ENCODE data around the gene PPP6R3. TPM values are rescaled to one million over a fixed set of nuclear protein-coding genes. Genes with fewer than 3 reads are reported as not detected.

Gene PPP6R3
- total RNA-seq, 1 donor from 2014 or later: 115 TPM

DNA sequence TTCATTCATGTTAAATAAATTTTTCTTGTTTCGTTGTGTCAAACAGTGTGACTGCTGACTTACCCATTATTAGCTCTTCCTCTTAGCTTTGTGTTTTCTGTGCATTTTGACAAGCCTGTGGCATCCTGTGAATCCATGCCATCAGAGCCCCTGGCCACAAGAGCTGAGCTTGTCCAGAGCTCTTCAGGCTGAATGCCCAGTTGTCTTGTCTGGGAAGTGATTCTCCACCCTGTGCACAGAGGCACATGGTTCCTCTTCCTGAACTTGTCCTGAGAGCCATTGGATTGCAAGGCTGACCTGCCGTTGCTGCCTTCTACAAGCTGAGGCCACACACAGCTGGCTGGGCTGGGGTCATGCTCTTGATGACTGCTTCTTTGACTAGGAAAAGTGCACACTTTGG is 64.1 kb downstream of the PPP6R3 start:
- Mint-ChIP-seq H3K4me1 (ENCODE audit: unreplicated experiment) (peaks cover 66% of the 10 kb centered on the region), H3K27ac (ENCODE audit: unreplicated experiment) (peak overlapping the region; percentile 99), H3K4me3 (ENCODE audit: unreplicated experiment) (peak overlapping the region; percentile 22), H3K27me3 (ENCODE audit: unreplicated experiment) (no peaks in the 10 kb centered on the region), H3K36me3 (ENCODE audit: low read depth, unreplicated experiment) (peaks cover 39% of the 10 kb centered on the region), H3K9me3 (ENCODE audit: unreplicated experiment) (no peaks in the 10 kb centered on the region)
- DNase-seq (ENCODE audit: low spot score): no peak
- TF ChIP-seq, protein P1, sequence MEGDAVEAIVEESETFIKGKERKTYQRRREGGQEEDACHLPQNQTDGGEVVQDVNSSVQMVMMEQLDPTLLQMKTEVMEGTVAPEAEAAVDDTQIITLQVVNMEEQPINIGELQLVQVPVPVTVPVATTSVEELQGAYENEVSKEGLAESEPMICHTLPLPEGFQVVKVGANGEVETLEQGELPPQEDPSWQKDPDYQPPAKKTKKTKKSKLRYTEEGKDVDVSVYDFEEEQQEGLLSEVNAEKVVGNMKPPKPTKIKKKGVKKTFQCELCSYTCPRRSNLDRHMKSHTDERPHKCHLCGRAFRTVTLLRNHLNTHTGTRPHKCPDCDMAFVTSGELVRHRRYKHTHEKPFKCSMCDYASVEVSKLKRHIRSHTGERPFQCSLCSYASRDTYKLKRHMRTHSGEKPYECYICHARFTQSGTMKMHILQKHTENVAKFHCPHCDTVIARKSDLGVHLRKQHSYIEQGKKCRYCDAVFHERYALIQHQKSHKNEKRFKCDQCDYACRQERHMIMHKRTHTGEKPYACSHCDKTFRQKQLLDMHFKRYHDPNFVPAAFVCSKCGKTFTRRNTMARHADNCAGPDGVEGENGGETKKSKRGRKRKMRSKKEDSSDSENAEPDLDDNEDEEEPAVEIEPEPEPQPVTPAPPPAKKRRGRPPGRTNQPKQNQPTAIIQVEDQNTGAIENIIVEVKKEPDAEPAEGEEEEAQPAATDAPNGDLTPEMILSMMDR (IDR thresholded peaks at IDR 0.05; ENCODE audit: unreplicated experiment): no peak

GRCh38 chr11:68525336-68525735 is 64.8 kb downstream of the PPP6R3 start:
- H3K9me3 Mint-ChIP-seq (ENCODE audit: unreplicated experiment): no peaks in the 10 kb centered on the region
- peaks cover 65% of the 10 kb centered on the region for H3K4me1 Mint-ChIP-seq (ENCODE audit: unreplicated experiment)
- no peaks in the 10 kb centered on the region for H3K27me3 Mint-ChIP-seq (ENCODE audit: unreplicated experiment)
- no peak overlapping the region for H3K4me3 Mint-ChIP-seq (ENCODE audit: unreplicated experiment)
- peak overlapping the region; percentile 99 for H3K27ac Mint-ChIP-seq (ENCODE audit: unreplicated experiment)
- DNase-seq (ENCODE audit: low spot score): no peak
- TF ChIP-seq, protein P1 (IDR thresholded peaks at IDR 0.05; ENCODE audit: unreplicated experiment): no peak
- peaks cover 36% of the 10 kb centered on the region for H3K36me3 Mint-ChIP-seq (ENCODE audit: low read depth, unreplicated experiment)

- Mint-ChIP-seq H3K27ac (ENCODE audit: unreplicated experiment) (no peak overlapping the region), H3K9me3 (ENCODE audit: unreplicated experiment) (no peaks in the 10 kb centered on the region), H3K36me3 (ENCODE audit: low read depth, unreplicated experiment) (peaks cover 32% of the 10 kb centered on the region), H3K4me3 (ENCODE audit: unreplicated experiment) (no peak overlapping the region), H3K27me3 (ENCODE audit: unreplicated experiment) (no peaks in the 10 kb centered on the region), H3K4me1 (ENCODE audit: unreplicated experiment) (peaks cover 63% of the 10 kb centered on the region)
- DNase-seq (ENCODE audit: low spot score): no peak
- TF ChIP-seq, protein P1 (IDR thresholded peaks at IDR 0.05; ENCODE audit: unreplicated experiment): no peak
Observed at GRCh38 chr11:68525930-68526329, 65.4 kb downstream of the PPP6R3 start.

DNA sequence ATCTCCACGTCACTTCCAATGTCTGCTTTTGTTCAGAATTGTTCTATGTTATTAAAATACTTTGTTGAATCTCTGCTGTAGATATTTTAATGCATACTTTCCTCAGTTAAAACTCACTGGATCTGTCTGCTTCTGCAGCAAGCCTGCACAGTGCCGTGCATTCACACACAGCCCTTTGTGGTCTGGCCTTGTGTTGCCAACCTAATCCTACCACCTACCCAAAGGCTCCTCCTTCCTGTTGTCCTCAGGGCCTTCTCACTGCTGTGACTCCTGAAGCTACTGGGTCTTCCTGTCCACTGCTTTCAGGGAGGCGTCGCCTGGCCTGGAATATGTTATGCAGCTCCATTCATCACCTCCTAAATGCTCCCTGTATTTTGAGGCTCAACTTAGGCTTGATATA is 67.0 kb downstream of the PPP6R3 start:
- H3K4me1 Mint-ChIP-seq (ENCODE audit: unreplicated experiment): peaks cover 58% of the 10 kb centered on the region
- peaks cover 21% of the 10 kb centered on the region for H3K36me3 Mint-ChIP-seq (ENCODE audit: low read depth, unreplicated experiment)
- peak overlapping the region; percentile 84 for H3K27ac Mint-ChIP-seq (ENCODE audit: unreplicated experiment)
- TF ChIP-seq, protein P1 (IDR thresholded peaks at IDR 0.05; ENCODE audit: unreplicated experiment): no peak
- peak overlapping the region; percentile 13 for H3K4me3 Mint-ChIP-seq (ENCODE audit: unreplicated experiment)
- no peaks in the 10 kb centered on the region for H3K27me3 Mint-ChIP-seq (ENCODE audit: unreplicated experiment)
- DNase-seq (ENCODE audit: low spot score): no peak
- no peaks in the 10 kb centered on the region for H3K9me3 Mint-ChIP-seq (ENCODE audit: unreplicated experiment)

DNA sequence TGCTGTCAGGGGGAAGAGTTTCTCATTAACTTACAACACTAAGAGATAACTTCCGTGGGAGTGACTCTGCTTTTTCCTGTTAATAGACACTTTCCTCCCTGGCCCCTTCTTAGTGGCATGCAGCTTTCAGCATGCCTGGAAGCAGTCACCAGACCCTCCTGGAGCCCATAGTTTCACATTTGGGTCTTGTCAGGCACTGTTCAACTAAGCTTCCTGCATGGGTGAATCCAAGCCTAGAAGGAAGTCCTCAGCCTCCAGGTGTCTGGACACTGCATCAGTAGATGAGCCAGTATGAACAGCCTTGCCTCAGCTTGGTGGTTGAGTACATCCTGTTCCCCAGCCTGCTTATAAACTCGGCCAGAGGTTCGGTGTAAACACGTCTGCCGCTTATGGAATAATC is 68.1 kb downstream of the PPP6R3 start:
- no peaks in the 10 kb centered on the region for H3K9me3 Mint-ChIP-seq (ENCODE audit: unreplicated experiment)
- H3K27me3 Mint-ChIP-seq (ENCODE audit: unreplicated experiment): no peaks in the 10 kb centered on the region
- TF ChIP-seq, protein P1 (IDR thresholded peaks at IDR 0.05; ENCODE audit: unreplicated experiment): no peak
- H3K4me1 Mint-ChIP-seq (ENCODE audit: unreplicated experiment): peaks cover 49% of the 10 kb centered on the region
- peaks cover 17% of the 10 kb centered on the region for H3K36me3 Mint-ChIP-seq (ENCODE audit: low read depth, unreplicated experiment)
- DNase-seq (ENCODE audit: low spot score): no peak
- peak overlapping the region; percentile 82 for H3K27ac Mint-ChIP-seq (ENCODE audit: unreplicated experiment)
- H3K4me3 Mint-ChIP-seq (ENCODE audit: unreplicated experiment): peak overlapping the region; percentile 31
